Upper lobe of left lung (tissue), 6 donors: ENCODE data around the gene LMO1. TPM values are rescaled to one million over a fixed set of nuclear protein-coding genes. Genes with fewer than 3 reads are reported as not detected.

ENCODE experiments used
- ATAC-seq, 2 donors: fragments of 200-7000 bp; cut with Tn5 transposase; one replicate each; pipeline ENCODE4 v1.9.1; 2022; ENCODE audit warnings: mild to moderate bottlenecking in 2 of 2, moderate library complexity in 2 of 2; ENCODE audit not compliant: low FRiP score in 2 of 2
- DNase-seq, 2 donors: peaks; one replicate each; pipeline ENCODE4 v3.0.0-alpha.2; 2019 to 2020
- H3K27ac ChIP-seq, 4 donors: fragments of 200-600 bp; sonication (generic); one replicate each; pipeline ENCODE4 v1.5.1; 2016 to 2019
- H3K27me3 ChIP-seq, 4 donors: fragments of 200-600 bp; sonication (generic); one replicate each; pipeline ENCODE4 v1.5.1; 2017 to 2019
- H3K36me3 ChIP-seq, 4 donors: fragments of 200-600 bp; sonication (generic); one replicate each; pipeline ENCODE4 v1.5.1; 2016 to 2019
- H3K4me1 ChIP-seq, 4 donors: fragments of 200-600 bp; sonication (generic); one replicate each; pipeline ENCODE4 v1.5.1; 2018 to 2019
- H3K4me3 ChIP-seq, 4 donors: fragments of 200-600 bp; sonication (generic); one replicate each; pipeline ENCODE4 v1.5.1; 2017 to 2019; ENCODE audit warnings: mild to moderate bottlenecking in 2 of 4, moderate library complexity in 1 of 4
- H3K9me3 ChIP-seq, 4 donors: fragments of 200-600 bp; sonication (generic); one replicate each; pipeline ENCODE4 v1.5.1; 2018 to 2019
- CTCF ChIP-seq, 6 experiments: fragments of 450-650 bp in 4 of 6; fragments of 200-600 bp in 2 of 6; sonication (generic) in 2 of 6; IDR thresholded peaks; one replicate each; pipeline ENCODE4 v1.5.1; 2016 to 2019; ENCODE audit warnings: antibody characterized with exemption in 6 of 6
- EP300 ChIP-seq, 4 donors: sonication (generic); formaldehyde crosslinking; IDR thresholded peaks; one replicate each; pipeline ENCODE4 v1.5.1; 2017; ENCODE audit warnings: antibody characterized with exemption in 4 of 4, control low read depth in 2 of 4
- POLR2A ChIP-seq, 4 donors: fragments of 450-650 bp; IDR thresholded peaks; one replicate each; pipeline ENCODE4 v1.5.1; 2016 to 2017; ENCODE audit warnings: antibody characterized with exemption in 4 of 4, mild to moderate bottlenecking in 2 of 4
- POLR2AphosphoS5 ChIP-seq, 2 donors: sonication (generic); formaldehyde crosslinking; IDR thresholded peaks; one replicate each; pipeline ENCODE4 v1.5.1; 2017; ENCODE audit warnings: antibody characterized with exemption in 2 of 2
- WGBS, 2 donors: methylation state at CpG; one replicate each; pipeline ENCODE4 v1.1.5; 2017 to 2018; 5-methylcytosine and 5-hydroxymethylcytosine counted together
- total RNA-seq, 6 donors: library from RNA; depleted of rRNA in 4 of 6; stranded (reverse); fragments of >200 nt in 4 of 6; gene quantifications; one replicate each; pipeline versions ENCODE4 v1.1.0 to v1.2.1, GENCODE V29; 2016 to 2021
- donor health status: DM: no; HTN: no; CAD: no; lungs with moderate emphysema.
- donor health status: DM: no; HTN: yes; CAD: no; lungs with severe emphysema.

LMO1 gene
- total RNA-seq, 6 donors from 2014 or later: 0.79 to 2.1 TPM; not detected in 4

- no peaks in the 10 kb centered on the region for H3K36me3 ChIP-seq
- DNase-seq (no peak), ATAC-seq (no peak)
- H3K4me1 ChIP-seq: no peaks in the 10 kb centered on the region
- H3K27ac ChIP-seq: no peak overlapping the region
- no peak overlapping the region for H3K4me3 ChIP-seq
- no peaks in the 10 kb centered on the region for H3K27me3 ChIP-seq
- H3K9me3 ChIP-seq: no peaks in the 10 kb centered on the region
- WGBS, 2 donors: 86 to 87% methylated on average over 11 of the region's 11 CpGs
- no peak for TF ChIP-seq CTCF (IDR thresholded peaks at IDR 0.05)
- no peak for TF ChIP-seq POLR2AphosphoS5 (IDR thresholded peaks at IDR 0.05)
- no peak for TF ChIP-seq EP300 (IDR thresholded peaks at IDR 0.05)
- no peak for TF ChIP-seq POLR2A (IDR thresholded peaks at IDR 0.05)
Observed at GRCh38 chr11:8218840-8219239, 44.8 kb downstream of the LMO1 start.

GRCh38 chr11:8218409-8218808 lies 45.3 kb downstream of the LMO1 start:
- Histone ChIP-seq H3K27ac (no peak overlapping the region), H3K4me1 (no peaks in the 10 kb centered on the region), H3K4me3 (no peak overlapping the region), H3K36me3 (no peaks in the 10 kb centered on the region), H3K9me3 (no peaks in the 10 kb centered on the region), H3K27me3 (no peaks in the 10 kb centered on the region)
- WGBS, 2 donors: 77 to 79% methylated on average over 3 to 4 of the region's 4 CpGs
- no peak for DNase-seq
- TF ChIP-seq POLR2AphosphoS5 (IDR thresholded peaks at IDR 0.05) (no peak), EP300 (IDR thresholded peaks at IDR 0.05) (no peak), POLR2A (IDR thresholded peaks at IDR 0.05) (no peak), CTCF (IDR thresholded peaks at IDR 0.05) (no peak)
- ATAC-seq: no peak

GRCh38 chr11:8217926-8218325 lies 45.8 kb downstream of the LMO1 start:
- Histone ChIP-seq H3K4me3 (no peak overlapping the region), H3K27me3 (no peaks in the 10 kb centered on the region), H3K4me1 (no peaks in the 10 kb centered on the region), H3K9me3 (no peaks in the 10 kb centered on the region), H3K36me3 (no peaks in the 10 kb centered on the region), H3K27ac (no peak overlapping the region)
- TF ChIP-seq POLR2A (IDR thresholded peaks at IDR 0.05): no peak
- TF ChIP-seq POLR2AphosphoS5 (IDR thresholded peaks at IDR 0.05): no peak
- TF ChIP-seq CTCF (IDR thresholded peaks at IDR 0.05): no peak
- TF ChIP-seq EP300 (IDR thresholded peaks at IDR 0.05): no peak
- no peak for ATAC-seq
- no peak for DNase-seq
- WGBS, 2 donors: 75 to 81% methylated on average over 9 to 11 of the region's 11 CpGs

GRCh38 chr11:8217136-8217535 lies 46.5 kb downstream of the LMO1 start:
- WGBS, 2 donors: 82 to 85% methylated on average over 4 of the region's 4 CpGs

More at GRCh38 chr11:8217136-8217535, 46.5 kb downstream of the LMO1 start:
- Histone ChIP-seq H3K4me1 (no peaks in the 10 kb centered on the region), H3K27me3 (no peaks in the 10 kb centered on the region), H3K27ac (no peak overlapping the region), H3K4me3 (no peak overlapping the region), H3K36me3 (no peaks in the 10 kb centered on the region), H3K9me3 (no peaks in the 10 kb centered on the region)
- ATAC-seq (no peak), DNase-seq (no peak)
- TF ChIP-seq POLR2A (IDR thresholded peaks at IDR 0.05) (no peak), CTCF (IDR thresholded peaks at IDR 0.05) (no peak), EP300 (IDR thresholded peaks at IDR 0.05) (no peak), POLR2AphosphoS5 (IDR thresholded peaks at IDR 0.05) (no peak)
